ENCODE data around the gene BBS12. TPM values are rescaled to one million over a fixed set of nuclear protein-coding genes. Genes with fewer than 3 reads are reported as not detected.
"Not testable (repeated sequence)": the region's sequence is repeated elsewhere in the genome, so short reads cannot be mapped to it uniquely, and the experiment has no call there.

The BBS12 gene
- total RNA-seq, 2 donors from 2014 or later = 4.7 to 8.9 TPM

DNA sequence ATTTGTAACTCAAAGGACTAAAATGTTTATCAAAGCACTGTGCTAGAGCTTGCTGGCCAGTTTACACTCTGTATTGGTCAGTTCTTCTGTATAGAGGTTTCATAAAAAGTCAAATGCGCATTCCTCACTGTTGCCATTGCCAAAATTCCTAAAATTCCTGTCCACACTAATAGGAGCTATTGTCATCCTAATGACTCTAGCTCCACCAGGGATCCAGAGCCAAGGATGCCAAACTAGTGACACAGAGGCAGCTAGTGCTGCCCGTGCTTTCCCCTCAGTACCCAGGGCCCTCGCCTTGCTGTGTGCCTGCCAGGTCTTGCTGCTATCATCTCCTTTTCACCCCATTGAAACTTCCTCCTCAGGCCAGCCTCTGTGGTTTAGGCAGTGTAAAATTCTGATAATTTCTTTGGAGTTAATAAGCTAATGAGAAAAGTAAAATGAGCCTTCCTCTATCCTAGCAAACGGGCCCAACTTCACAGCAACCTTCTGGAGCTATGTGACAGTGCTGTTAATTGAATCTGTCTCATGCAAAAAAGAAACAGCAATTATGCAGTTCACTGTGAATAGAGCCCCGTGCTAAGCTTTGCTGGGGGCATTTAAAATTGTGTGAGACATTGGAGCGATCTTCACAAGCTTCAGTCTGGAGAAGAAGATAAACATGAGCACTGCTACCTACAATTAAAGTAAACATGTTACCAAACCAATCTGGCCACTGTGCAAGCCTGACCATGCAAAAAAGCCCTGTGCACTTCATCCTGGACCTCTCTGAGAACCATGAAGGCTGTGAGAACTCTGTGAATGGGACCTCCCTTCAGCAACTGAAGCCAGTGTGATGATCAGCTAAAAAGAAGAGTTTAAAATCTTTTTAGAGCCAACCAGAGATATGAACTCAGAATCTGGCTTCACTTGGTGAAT lies 51.1 kb downstream of the BBS12 start:
- peak; percentile 77 for DNase-seq
- intact Hi-C loops (cut with DNase I) = no loop called here
- peak; percentile 98 to 100 for ATAC-seq

- DNase-seq = no peak
- ATAC-seq = no peak
- intact Hi-C loops (cut with DNase I) = no loop called here
Measured at GRCh38 chr4:122784261-122784660, 51.8 kb downstream of the BBS12 start.

- DNase-seq (no peak), ATAC-seq (no peak)
- intact Hi-C loops (cut with DNase I) = no loop called here
Measured at GRCh38 chr4:122785099-122785498, 52.6 kb downstream of the BBS12 start.

- intact Hi-C loops (cut with DNase I); ATAC-seq; DNase-seq: not testable (repeated sequence)
Measured at GRCh38 chr4:122786296-122786695, 53.8 kb downstream of the BBS12 start.

DNA sequence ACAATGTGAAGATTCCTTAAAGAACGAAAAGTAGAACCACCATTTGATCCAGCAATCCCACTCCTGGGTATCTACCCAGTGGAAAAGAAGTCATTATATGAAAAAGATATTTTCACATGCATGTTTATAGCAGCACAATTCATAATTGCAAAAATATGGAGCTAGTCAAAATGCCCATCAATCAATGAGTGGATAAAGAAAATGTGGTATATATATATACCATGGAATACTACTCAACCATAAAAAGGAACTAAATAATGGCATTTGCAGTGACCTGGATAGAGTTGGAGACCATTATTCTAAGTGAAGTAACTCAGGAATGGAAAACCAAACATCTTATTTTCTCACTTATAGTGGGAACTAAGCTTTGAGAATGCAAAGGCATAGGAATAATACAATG lies 54.4 kb downstream of the BBS12 start:
- ATAC-seq; intact Hi-C loops (cut with DNase I); DNase-seq: not testable (repeated sequence)

GRCh38 chr4:122787940-122788339 lies 55.4 kb downstream of the BBS12 start:
- DNase-seq = no peak
- intact Hi-C loops (cut with DNase I) = no loop called here
- ATAC-seq = no peak

DNA sequence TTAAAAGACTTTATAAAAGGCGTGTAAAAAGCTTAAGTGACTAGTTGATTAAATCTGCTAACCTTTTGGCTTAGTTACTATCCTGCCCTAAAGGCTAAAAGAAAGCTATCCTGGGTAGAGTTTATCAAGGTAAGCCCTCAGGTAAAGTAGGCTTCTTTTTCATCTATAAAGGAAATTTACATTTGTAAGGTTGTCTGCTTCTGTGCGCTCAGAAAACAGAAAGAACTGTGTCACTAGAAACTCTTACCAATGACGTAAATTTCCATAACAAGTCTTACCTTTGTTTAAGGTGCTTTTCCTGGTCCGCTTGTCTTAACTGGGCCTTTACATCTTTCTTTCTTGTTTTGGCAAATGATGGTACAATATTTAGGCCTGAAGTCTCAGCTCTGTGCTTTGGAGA lies 56.4 kb downstream of the BBS12 start:
- DNase-seq = no peak
- ATAC-seq = no peak
- intact Hi-C loops (cut with DNase I) = no loop called here

GRCh38 chr4:122793811-122794210 lies 61.3 kb downstream of the BBS12 start:
- DNase-seq (no peak), ATAC-seq (no peak)
- intact Hi-C loops (cut with DNase I) = no loop called here

Other genes with a start within 250 kb of the BBS12 start
- gene IL21, start 111.6 kb upstream of the BBS12 start, total RNA-seq = not detected
- 10 to 100 TPM in 1 of 2 donors, 1 to 10 TPM in 1; 7.5 to 14.3 TPM for gene FGF2, start 94.1 kb downstream of the BBS12 start, total RNA-seq
- 1 to 10 TPM; 9.1 to 9.2 TPM for gene NUDT6, start 189.9 kb downstream of the BBS12 start, total RNA-seq

All from left cardiac atrium (tissue), 4 donors.